Testis (tissue), 3 donors: ENCODE results near the gene CACNB2. TPM values are rescaled to one million over a fixed set of nuclear protein-coding genes. Genes with fewer than 3 reads are reported as not detected.
"Not testable (repeated sequence)": the region's sequence is repeated elsewhere in the genome, so short reads cannot be mapped to it uniquely, and the experiment has no call there.

Experiments used
- DNase-seq: peaks from one replicate; pipeline ENCODE4 v3.0.0-alpha.2; 2019
- H3K27ac ChIP-seq, 2 donors: fragments of 200-600 bp; sonication (generic); one replicate each; pipeline ENCODE4 v1.5.1; 2019
- H3K27me3 ChIP-seq: fragments of 200-600 bp; sonication (generic); one replicate; pipeline ENCODE4 v1.5.1; 2019
- H3K36me3 ChIP-seq: fragments of 200-600 bp; sonication (generic); one replicate; pipeline ENCODE4 v1.5.1; 2017; ENCODE audit warnings: low read depth; ENCODE audit errors: missing control alignments
- H3K4me1 ChIP-seq: fragments of 200-600 bp; sonication (generic); one replicate; pipeline ENCODE4 v1.5.1; 2019
- H3K4me3 ChIP-seq, 2 donors: fragments of 200-600 bp; sonication (generic); one replicate each; pipeline ENCODE4 v1.5.1; 2017 to 2019
- H3K9me3 ChIP-seq: fragments of 200-600 bp; sonication (generic); one replicate; pipeline ENCODE4 v1.5.1; 2017
- POLR2A ChIP-seq: fragments of 450-650 bp; IDR thresholded peaks from one replicate; pipeline ENCODE4 v1.6.1; 2017; ENCODE audit warnings: antibody characterized with exemption, mild to moderate bottlenecking, moderate library complexity
- WGBS, 2 donors: methylation state at CpG; one replicate each; pipeline ENCODE4 v1.1.5; 2018; 5-methylcytosine and 5-hydroxymethylcytosine counted together
- intact Hi-C: fragments of 100-400 bp; cut with DNase I; formaldehyde crosslinking; loops from one replicate; pipeline ENCODE4 v1.15.1; 2023; ENCODE audit warnings: low total_unique reads
- polyA plus RNA-seq: library from polyadenylated mRNA; stranded (reverse); fragments of 350-450 nt; fragmentation: Illumina TruSeq; extraction: RNeasy Lipid Tissue Mini Kit (QIAGEN cat#74804); gene quantifications from one replicate; pipeline ENCODE4 v1.2.3, GENCODE V29; 2014; ENCODE audit warnings: low read depth, low replicate concordance; ENCODE audit not compliant: insufficient read depth
- total RNA-seq, 2 donors: library from RNA; depleted of rRNA; stranded (reverse); fragments of >200 nt; gene quantifications; one replicate each; pipeline ENCODE4 v1.2.3, GENCODE V29; 2016
- TF ChIP-seq, protein P1 (sequence below), 3 experiments: fragments of 450-650 bp in 2 of 3; fragments of 200-600 bp in 1 of 3; sonication (generic) in 1 of 3; IDR thresholded peaks; one replicate each; pipeline ENCODE4 v1.5.1; 2016 to 2019; ENCODE audit warnings: antibody characterized with exemption in 3 of 3, mild to moderate bottlenecking in 2 of 3, moderate library complexity in 1 of 3

The CACNB2 gene
- total and polyA plus RNA-seq, 3 donors from 2014 or later, result 1.3 to 4.8 (median 1.4) TPM

GRCh38 chr10:18436902-18437301 lies 296.7 kb downstream of the CACNB2 start:
- no peak for DNase-seq
- intact Hi-C loops, result no loop called here
- H3K27me3 ChIP-seq, result no peaks in the 10 kb centered on the region
- no peaks in the 10 kb centered on the region for H3K4me1 ChIP-seq
- 91 to 96% methylated on average over 1 of the region's 1 CpG for WGBS, 2 donors
- no peaks in the 10 kb centered on the region for H3K9me3 ChIP-seq
- no peaks in the 10 kb centered on the region for H3K36me3 ChIP-seq
- no peak overlapping the region for H3K27ac ChIP-seq
- no peak overlapping the region for H3K4me3 ChIP-seq
- TF ChIP-seq, protein P1, sequence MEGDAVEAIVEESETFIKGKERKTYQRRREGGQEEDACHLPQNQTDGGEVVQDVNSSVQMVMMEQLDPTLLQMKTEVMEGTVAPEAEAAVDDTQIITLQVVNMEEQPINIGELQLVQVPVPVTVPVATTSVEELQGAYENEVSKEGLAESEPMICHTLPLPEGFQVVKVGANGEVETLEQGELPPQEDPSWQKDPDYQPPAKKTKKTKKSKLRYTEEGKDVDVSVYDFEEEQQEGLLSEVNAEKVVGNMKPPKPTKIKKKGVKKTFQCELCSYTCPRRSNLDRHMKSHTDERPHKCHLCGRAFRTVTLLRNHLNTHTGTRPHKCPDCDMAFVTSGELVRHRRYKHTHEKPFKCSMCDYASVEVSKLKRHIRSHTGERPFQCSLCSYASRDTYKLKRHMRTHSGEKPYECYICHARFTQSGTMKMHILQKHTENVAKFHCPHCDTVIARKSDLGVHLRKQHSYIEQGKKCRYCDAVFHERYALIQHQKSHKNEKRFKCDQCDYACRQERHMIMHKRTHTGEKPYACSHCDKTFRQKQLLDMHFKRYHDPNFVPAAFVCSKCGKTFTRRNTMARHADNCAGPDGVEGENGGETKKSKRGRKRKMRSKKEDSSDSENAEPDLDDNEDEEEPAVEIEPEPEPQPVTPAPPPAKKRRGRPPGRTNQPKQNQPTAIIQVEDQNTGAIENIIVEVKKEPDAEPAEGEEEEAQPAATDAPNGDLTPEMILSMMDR (IDR thresholded peaks at IDR 0.05), result no peak
- no peak for TF ChIP-seq POLR2A

- no peaks in the 10 kb centered on the region for H3K27me3 ChIP-seq
- H3K4me3 ChIP-seq, result no peak overlapping the region
- intact Hi-C loops, result no loop called here
- no peak overlapping the region for H3K27ac ChIP-seq
- TF ChIP-seq, protein P1 (IDR thresholded peaks at IDR 0.05), result no peak
- TF ChIP-seq POLR2A, result no peak
- no peak for DNase-seq
- 59 to 62% methylated on average over 5 of the region's 5 CpGs for WGBS, 2 donors
- no peaks in the 10 kb centered on the region for H3K36me3 ChIP-seq
- no peaks in the 10 kb centered on the region for H3K9me3 ChIP-seq
- H3K4me1 ChIP-seq, result no peaks in the 10 kb centered on the region
Measured at GRCh38 chr10:18437486-18437885, 297.3 kb downstream of the CACNB2 start.

DNA sequence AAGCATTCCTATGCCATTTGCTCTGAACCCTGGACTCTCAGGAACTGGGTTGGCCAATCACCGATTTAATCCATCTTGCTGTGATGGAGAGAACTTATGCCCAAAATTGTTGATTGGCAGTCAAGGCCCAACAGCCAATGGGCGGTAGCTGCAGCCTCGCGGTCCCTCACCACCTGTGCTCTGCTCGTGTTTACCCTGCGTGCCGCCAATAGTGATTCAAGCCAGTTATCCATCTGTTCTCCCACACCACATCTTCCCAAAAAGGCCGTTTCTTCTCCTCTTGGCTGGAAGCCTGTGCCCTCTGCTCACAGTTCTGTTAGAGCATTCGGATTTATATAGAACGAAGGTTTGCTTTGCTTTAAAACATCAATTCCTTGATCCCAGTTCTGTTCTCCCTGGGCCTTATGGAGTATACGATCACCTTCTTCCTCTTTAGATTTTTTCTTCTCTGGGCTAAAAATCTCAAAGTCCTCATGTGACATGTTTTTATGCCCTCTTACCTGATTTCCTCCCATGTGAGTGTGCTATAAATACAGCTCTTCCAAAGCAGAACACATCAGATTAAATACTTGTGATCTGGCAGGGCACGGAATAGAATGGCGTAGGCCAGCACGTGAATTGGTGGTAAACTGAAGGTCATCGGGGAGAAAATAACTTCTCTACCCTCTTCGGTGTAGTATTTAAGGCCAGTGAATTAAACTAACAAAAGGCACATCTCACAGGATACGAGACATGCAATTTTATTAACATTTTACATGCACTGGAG lies 298.3 kb downstream of the CACNB2 start:
- intact Hi-C loops, result no loop called here
- H3K36me3 ChIP-seq, result no peaks in the 10 kb centered on the region
- TF ChIP-seq POLR2A, result no peak
- TF ChIP-seq, protein P1 (IDR thresholded peaks at IDR 0.05), result no peak
- no peaks in the 10 kb centered on the region for H3K4me1 ChIP-seq
- H3K27me3 ChIP-seq, result no peaks in the 10 kb centered on the region
- DNase-seq, result no peak
- no peaks in the 10 kb centered on the region for H3K9me3 ChIP-seq
- no peak overlapping the region for H3K4me3 ChIP-seq
- WGBS, 2 donors, result 72 to 80% methylated on average over 17 of the region's 17 CpGs
- H3K27ac ChIP-seq, result no peak overlapping the region

DNA sequence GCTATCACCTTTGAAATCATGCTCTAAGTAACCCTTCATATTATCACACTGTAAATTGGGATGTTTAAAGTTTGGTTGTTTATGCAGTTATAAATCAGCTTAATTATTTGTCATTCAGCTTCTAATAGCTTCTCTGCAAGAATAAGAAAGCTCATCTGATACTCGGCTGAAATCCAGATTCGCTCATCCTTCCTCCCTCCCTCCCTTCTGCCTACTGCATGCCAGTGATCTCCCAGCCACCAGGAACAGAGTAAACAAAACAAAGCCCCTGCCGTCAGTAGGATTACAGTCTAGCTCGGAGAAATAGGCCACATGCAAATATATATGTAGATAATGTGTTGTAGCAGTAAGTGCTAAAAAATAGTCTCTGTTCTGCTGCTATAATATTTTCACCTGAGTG lies 299.4 kb downstream of the CACNB2 start:
- Histone ChIP-seq H3K4me3 (no peak overlapping the region), H3K27ac (no peak overlapping the region), H3K36me3 (no peaks in the 10 kb centered on the region), H3K27me3 (no peaks in the 10 kb centered on the region), H3K9me3 (no peaks in the 10 kb centered on the region), H3K4me1 (no peaks in the 10 kb centered on the region)
- 90% methylated on average over 4 of the region's 4 CpGs for WGBS, 2 donors
- TF ChIP-seq, protein P1 (IDR thresholded peaks at IDR 0.05), result no peak
- TF ChIP-seq POLR2A, result no peak
- intact Hi-C loops, result no loop called here
- no peak for DNase-seq

DNA sequence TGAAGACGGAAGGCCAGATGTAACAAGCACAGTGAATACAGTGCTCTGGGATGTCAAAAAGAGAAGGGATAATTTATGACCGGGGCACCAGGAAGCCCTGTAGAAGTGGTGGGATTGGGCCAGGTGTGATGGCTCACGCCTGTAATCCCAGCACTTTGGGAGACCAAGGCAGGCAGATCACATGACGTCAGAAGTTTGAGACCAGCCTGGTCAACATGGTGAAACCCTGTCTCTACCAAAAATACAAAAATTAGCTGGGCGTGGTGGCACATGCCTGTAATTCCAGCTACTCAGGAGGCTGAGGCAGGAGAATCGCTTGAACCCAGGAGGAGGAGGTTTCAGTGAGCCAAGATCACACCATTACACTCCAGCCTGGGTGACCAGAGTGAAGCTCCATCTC lies 305.4 kb downstream of the CACNB2 start:
- H3K36me3 ChIP-seq, H3K4me3 ChIP-seq, intact Hi-C loops, H3K27me3 ChIP-seq, H3K27ac ChIP-seq, H3K4me1 ChIP-seq, DNase-seq, H3K9me3 ChIP-seq: not testable (repeated sequence)
- WGBS, 2 donors, result 91 to 95% methylated on average over 6 of the region's 6 CpGs
